SU-DHL-6 (cell line): ENCODE results near the gene SDK2.

ENCODE experiments used
- EZH2phosphoT487 ChIP-seq: fragments of 200-600 bp; sonication (generic), shearing (Covaris generic); conservative IDR thresholded peaks from 2 replicates; pipeline ENCODE4 v1.6.1; 2018; ENCODE audit warnings: mild to moderate bottlenecking, antibody characterized with exemption, low read length, moderate library complexity, mixed read lengths
- TF ChIP-seq, protein P1 (sequence below): fragments of 200-600 bp; sonication (generic); IDR thresholded peaks from one replicate; pipeline ENCODE4 v1.5.1; 2017; ENCODE audit warnings: antibody characterized with exemption, mild to moderate bottlenecking, low read length, moderate library complexity; ENCODE audit not compliant: insufficient read depth, poor library complexity, severe bottlenecking

DNA sequence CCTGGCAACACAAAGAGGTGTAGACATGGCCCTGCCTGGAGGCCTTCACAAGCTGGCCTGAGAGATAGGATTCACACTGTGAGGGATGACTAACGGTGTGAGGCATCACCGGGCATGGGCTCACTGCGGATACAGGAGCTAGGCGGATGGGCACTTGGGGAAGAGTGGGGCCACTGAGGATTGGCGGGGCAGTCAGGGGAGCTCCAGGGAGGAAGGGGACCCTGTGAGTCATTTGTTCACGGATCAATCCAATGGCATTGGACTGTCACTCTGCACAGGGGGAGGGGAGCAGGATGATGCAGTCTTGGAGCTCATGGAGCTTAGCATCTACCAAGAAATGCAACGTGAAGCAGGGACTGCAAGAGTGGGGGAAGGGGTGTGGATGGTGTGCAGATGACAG is 117.3 kb downstream of the SDK2 start:
- TF ChIP-seq, protein P1, sequence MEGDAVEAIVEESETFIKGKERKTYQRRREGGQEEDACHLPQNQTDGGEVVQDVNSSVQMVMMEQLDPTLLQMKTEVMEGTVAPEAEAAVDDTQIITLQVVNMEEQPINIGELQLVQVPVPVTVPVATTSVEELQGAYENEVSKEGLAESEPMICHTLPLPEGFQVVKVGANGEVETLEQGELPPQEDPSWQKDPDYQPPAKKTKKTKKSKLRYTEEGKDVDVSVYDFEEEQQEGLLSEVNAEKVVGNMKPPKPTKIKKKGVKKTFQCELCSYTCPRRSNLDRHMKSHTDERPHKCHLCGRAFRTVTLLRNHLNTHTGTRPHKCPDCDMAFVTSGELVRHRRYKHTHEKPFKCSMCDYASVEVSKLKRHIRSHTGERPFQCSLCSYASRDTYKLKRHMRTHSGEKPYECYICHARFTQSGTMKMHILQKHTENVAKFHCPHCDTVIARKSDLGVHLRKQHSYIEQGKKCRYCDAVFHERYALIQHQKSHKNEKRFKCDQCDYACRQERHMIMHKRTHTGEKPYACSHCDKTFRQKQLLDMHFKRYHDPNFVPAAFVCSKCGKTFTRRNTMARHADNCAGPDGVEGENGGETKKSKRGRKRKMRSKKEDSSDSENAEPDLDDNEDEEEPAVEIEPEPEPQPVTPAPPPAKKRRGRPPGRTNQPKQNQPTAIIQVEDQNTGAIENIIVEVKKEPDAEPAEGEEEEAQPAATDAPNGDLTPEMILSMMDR, result no peak
- TF ChIP-seq EZH2phosphoT487, result no peak
